Activated T-helper 17 cell treated with anti-CD3 and anti-CD28 coated beads, Interleukin-2, amount 50 U/mL, for 72 hours (primary cell): ENCODE results near the gene ZNF771. TPM values are rescaled to one million over a fixed set of nuclear protein-coding genes. Genes with fewer than 3 reads are reported as not detected.

Experiments used
- ATAC-seq: fragments of 150-1000 bp; cut with Tn5 transposase; replicated peaks from 2 replicates; pipeline ENCODE4 v1.10.0; 2021; ENCODE audit warnings: mild to moderate bottlenecking, moderate library complexity
- H3K27ac Mint-ChIP-seq: one replicate; pipeline ENCODE4 v1.8.0; 2022; ENCODE audit warnings: mixed read lengths
- H3K27me3 Mint-ChIP-seq: one replicate; pipeline ENCODE4 v1.8.0; 2022; ENCODE audit warnings: mixed read lengths
- H3K36me3 Mint-ChIP-seq: one replicate; pipeline ENCODE4 v1.8.0; 2022; ENCODE audit warnings: low read depth, mild to moderate bottlenecking, mixed read lengths
- H3K4me1 Mint-ChIP-seq: one replicate; pipeline ENCODE4 v1.8.0; 2022; ENCODE audit warnings: mixed read lengths
- H3K4me3 Mint-ChIP-seq: one replicate; pipeline ENCODE4 v1.8.0; 2022; ENCODE audit warnings: mild to moderate bottlenecking, mixed read lengths
- H3K9me3 Mint-ChIP-seq: one replicate; pipeline ENCODE4 v1.8.0; 2022; ENCODE audit warnings: mixed read lengths
- total RNA-seq, 2 donors: library from RNA; stranded (reverse); gene quantifications; one replicate each; pipeline ENCODE4 v1.2.3, GENCODE V29; 2022

Gene ZNF771
- total RNA-seq, 2 donors from 2014 or later, result 5.1 to 5.2 TPM

DNA sequence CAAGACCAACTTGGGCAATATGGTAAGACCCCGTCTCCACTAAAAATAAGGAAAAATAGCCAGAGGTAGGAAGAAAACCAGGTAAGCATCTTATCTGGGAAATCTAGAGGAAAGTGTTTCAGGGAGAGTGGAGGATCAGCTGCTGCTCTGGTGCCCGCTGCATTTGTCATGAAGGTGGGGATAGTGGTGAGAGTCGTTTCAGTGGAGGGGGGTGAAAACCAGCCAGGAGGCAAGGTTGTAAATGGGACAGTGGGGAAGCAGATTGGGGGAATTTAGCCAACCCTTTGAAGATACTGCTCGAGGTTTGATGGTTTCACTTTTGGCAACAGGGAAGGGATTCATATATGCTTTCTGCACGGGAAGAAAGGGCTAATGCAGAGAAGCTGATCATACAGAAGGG is 13.6 kb downstream of the ZNF771 start:
- no peaks in the 10 kb centered on the region for H3K27me3 Mint-ChIP-seq
- H3K9me3 Mint-ChIP-seq, result no peaks in the 10 kb centered on the region
- peaks cover 83% of the 10 kb centered on the region for H3K36me3 Mint-ChIP-seq
- H3K4me3 Mint-ChIP-seq, result no peak overlapping the region
- H3K4me1 Mint-ChIP-seq, result peaks cover 22% of the 10 kb centered on the region
- peak overlapping the region; percentile 4 for H3K27ac Mint-ChIP-seq
- no peak for ATAC-seq

DNA sequence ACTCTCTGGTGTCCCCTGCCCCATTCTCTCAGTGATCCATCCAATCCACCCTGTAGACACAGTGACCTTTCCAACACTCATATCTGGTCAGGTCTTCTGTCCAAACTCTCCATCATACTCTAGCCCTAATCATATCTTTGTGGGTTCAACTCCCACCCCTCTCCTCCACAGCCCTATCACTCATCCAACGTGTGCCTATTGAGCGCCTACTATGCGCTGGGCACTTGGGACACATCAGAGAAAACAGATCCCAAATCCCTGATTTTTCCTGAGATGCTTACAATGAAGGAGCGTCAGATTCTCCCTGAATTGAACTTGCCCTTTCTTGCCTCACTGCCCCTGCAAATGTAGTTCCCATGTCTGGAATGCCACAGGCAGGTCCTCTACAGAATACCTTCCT is 20.6 kb downstream of the ZNF771 start:
- Mint-ChIP-seq H3K27me3 (no peaks in the 10 kb centered on the region), H3K36me3 (peaks cover 35% of the 10 kb centered on the region), H3K9me3 (no peaks in the 10 kb centered on the region), H3K27ac (peak overlapping the region; percentile 8), H3K4me3 (no peak overlapping the region), H3K4me1 (peaks cover 11% of the 10 kb centered on the region)
- ATAC-seq, result no peak

DNA sequence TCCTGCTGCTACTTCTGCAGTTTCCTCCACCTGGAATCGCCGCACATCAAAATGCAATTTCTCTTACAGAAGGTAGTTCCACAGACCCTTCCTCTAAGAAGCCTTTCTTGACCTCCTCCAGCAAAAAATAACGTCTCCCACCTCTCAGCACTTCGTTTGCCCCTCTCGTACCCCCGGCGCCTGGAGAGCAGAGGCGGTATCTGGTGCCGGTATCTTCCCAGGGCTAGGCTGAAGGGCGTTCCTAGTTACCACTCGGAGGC is 21.9 kb downstream of the ZNF771 start:
- H3K4me1 Mint-ChIP-seq, result peaks cover 17% of the 10 kb centered on the region
- H3K4me3 Mint-ChIP-seq, result no peak overlapping the region
- H3K27ac Mint-ChIP-seq, result no peak overlapping the region
- H3K27me3 Mint-ChIP-seq, result no peaks in the 10 kb centered on the region
- no peak for ATAC-seq
- no peaks in the 10 kb centered on the region for H3K9me3 Mint-ChIP-seq
- H3K36me3 Mint-ChIP-seq, result peaks cover 22% of the 10 kb centered on the region

DNA sequence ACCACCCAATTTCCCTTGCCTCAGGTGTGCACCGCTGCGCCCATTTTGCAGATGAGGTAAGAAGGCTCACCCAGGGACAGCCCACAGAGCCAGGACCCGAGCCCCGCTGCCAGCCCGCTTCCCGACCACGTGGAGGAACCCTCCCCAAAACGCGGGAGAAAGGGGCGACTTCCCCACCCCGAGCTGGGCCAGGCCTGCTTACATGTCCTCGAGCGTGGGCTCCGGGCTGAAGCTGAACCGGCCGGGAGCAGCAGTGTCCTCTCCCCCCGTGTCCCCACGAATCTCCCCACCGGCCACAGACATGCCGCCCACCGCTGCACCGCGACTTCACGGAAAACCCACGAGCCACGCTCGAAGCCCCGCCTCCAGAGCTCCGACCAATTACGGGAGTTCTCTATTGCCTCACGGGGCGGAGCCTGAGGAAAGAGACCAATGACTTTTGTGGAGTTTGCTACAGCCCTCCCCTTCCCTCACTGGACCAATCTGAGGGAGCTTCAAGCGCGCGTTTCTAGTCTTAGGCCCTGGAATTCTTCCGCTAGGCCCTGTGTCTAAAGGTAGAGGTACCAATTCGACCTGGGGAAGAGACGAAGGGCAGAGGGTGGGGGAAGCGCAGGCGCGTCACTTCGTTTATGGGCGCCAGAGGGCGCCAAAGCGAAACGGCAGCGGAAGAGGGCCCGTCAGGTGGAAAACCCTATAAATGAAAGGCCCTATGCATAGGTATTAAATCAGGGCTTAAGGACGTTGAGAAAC is 22.4 kb downstream of the ZNF771 start, which contains the start of gene DCTPP1:
Gene DCTPP1 (minus strand): TSS at position 353 of the 750 bp plus-strand sequence. CDS start 50 bp downstream, at position 303.
- H3K27me3 Mint-ChIP-seq, result no peaks in the 10 kb centered on the region
- peak; percentile 93 for ATAC-seq
- no peak within 1 kb of the TSS for H3K4me3 Mint-ChIP-seq
- peaks cover 21% of the 10 kb centered on the region for H3K4me1 Mint-ChIP-seq
- H3K9me3 Mint-ChIP-seq, result no peaks in the 10 kb centered on the region
- peaks cover 20% of the 10 kb centered on the region for H3K36me3 Mint-ChIP-seq
- H3K27ac Mint-ChIP-seq, result no peak within 1 kb of the TSS

DNA sequence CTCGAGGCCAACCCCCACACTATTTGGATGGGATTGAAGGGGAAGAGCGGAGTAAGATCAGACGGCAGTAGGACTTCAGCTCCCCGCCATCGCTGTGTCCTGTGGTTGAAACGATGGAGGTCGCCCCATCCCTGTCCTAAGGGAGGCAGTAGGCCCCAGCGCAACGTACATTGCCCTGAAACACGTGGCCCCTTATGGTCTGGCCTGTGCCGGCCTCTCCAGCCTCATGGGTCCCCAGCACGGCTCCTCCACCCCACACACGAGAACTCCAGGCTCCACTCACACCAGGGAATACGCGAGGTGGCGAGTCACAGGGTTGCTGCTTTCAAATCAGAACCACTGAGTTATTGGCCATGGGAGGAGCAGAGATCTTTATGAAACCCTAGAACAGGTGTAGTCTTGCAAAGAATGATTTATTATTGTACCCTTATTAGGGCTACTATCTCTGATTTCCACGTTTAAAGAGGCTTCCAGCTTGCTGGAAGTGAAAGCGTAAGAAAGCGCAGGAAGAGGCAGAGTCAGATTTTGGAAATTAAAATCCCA is 23.1 kb downstream of the ZNF771 start:
- H3K4me3 Mint-ChIP-seq, result no peak overlapping the region
- ATAC-seq, result peak; percentile 31
- no peaks in the 10 kb centered on the region for H3K9me3 Mint-ChIP-seq
- H3K4me1 Mint-ChIP-seq, result peaks cover 23% of the 10 kb centered on the region
- peaks cover 17% of the 10 kb centered on the region for H3K36me3 Mint-ChIP-seq
- H3K27ac Mint-ChIP-seq, result no peak overlapping the region
- no peaks in the 10 kb centered on the region for H3K27me3 Mint-ChIP-seq

DNA sequence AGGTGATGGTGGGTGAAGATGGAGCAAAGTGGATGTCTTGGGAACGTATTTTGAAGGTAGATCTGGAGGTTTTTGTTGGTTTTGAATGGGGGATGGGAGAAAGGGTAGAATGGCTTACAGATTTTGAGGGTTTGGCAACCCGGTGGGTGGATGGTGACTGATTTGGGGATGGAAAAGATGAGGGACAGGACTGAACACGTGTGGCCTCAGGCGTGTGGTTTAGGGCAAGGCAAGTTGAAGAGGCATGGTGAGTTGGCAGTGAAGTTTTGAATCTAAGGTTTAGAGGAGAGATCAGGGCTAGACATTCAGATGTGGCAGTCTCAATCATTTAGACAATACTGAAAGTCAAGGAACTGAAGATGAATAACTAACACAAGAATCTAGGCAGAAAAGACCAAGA is 27.4 kb downstream of the ZNF771 start:
- H3K4me1 Mint-ChIP-seq, result peaks cover 21% of the 10 kb centered on the region
- peaks cover 6% of the 10 kb centered on the region for H3K36me3 Mint-ChIP-seq
- peak overlapping the region; percentile 59 for H3K4me3 Mint-ChIP-seq
- peak overlapping the region; percentile 84 for H3K27ac Mint-ChIP-seq
- ATAC-seq, result peak; percentile 66
- no peaks in the 10 kb centered on the region for H3K9me3 Mint-ChIP-seq
- H3K27me3 Mint-ChIP-seq, result no peaks in the 10 kb centered on the region

DNA sequence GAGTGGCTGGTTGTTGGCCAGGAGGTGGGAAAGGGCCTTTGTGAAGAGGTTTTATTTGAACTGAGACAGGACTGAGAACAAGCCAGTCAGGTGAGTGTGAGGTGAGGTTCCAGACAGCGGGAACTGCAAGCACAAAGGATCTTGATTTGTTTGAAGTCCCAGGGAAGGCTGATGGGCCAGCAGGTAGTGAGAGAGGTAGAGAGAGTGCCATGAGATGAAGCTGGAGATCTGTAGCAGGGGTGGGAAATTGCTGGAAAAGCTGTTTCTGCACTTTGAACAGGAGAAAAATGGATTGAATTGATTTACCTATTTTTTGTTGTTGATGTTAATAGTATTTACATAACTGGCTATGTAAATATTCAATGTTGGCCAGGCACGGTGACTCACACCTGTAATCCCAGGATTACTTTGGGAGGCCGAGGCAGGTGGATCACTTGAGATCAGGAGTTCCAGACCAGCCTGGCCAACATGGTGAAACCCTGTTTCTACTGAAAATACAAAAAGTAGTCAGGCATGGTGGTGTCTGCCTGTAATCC is 30.2 kb downstream of the ZNF771 start:
- ATAC-seq, result no peak
- no peak overlapping the region for H3K27ac Mint-ChIP-seq
- peaks cover 6% of the 10 kb centered on the region for H3K36me3 Mint-ChIP-seq
- peaks cover 21% of the 10 kb centered on the region for H3K4me1 Mint-ChIP-seq
- no peaks in the 10 kb centered on the region for H3K9me3 Mint-ChIP-seq
- H3K4me3 Mint-ChIP-seq, result no peak overlapping the region
- no peaks in the 10 kb centered on the region for H3K27me3 Mint-ChIP-seq

DNA sequence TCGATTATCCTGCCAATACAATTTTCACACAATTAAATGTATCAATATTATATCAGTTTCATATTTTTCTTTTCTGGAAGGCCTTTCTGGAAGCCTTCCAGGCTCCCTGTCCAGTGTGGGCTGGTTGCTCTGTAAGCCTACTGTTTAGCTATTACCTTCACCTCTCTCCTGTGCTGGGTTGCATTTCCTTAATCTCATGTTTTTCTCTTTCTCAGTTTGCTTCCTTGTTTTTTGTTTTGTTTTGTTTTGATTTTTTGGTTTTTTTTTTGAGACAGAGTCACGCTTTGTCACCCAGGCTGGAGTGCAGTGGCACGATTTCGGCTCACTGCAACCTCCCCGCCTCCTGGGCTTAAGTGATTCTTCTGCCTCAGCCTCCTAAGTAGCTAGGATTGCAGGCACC is 31.4 kb downstream of the ZNF771 start:
- Mint-ChIP-seq H3K9me3 (no peaks in the 10 kb centered on the region), H3K27me3 (no peaks in the 10 kb centered on the region), H3K4me3 (no peak overlapping the region), H3K4me1 (peaks cover 29% of the 10 kb centered on the region), H3K36me3 (peaks cover 17% of the 10 kb centered on the region), H3K27ac (no peak overlapping the region)
- ATAC-seq, result no peak

DNA sequence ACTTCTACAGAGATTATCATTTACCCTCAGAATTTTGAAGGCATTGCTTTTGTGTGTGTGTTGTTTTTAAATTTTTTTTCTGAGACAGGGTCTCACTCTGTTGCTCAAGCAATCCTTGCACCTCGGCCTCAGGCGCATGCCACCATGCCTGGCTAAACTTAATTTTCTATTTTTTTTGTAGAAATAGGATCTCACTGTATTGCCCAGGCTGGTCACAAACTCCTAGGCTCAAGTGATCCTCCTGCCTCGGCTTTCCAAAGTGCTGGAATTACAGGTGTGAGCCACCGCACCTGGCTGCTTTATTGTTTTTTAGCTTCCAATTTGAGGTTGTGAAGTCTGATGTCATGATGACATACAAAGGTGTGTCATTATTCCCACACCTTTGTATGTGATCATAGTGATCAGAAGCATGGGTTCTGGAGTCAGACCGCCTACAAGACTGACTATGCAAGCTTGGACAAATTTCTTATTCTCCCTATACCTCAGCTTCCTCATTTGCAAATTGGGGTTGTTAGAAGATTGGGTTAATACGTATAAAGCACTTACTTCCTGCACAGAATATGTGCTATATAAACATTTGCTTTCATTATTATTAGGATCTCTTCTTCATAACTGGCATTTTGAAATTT is 32.4 kb downstream of the ZNF771 start:
- no peak overlapping the region for H3K27ac Mint-ChIP-seq
- H3K36me3 Mint-ChIP-seq, result peaks cover 24% of the 10 kb centered on the region
- no peaks in the 10 kb centered on the region for H3K9me3 Mint-ChIP-seq
- H3K27me3 Mint-ChIP-seq, result no peaks in the 10 kb centered on the region
- H3K4me1 Mint-ChIP-seq, result peaks cover 25% of the 10 kb centered on the region
- ATAC-seq, result no peak
- no peak overlapping the region for H3K4me3 Mint-ChIP-seq

DNA sequence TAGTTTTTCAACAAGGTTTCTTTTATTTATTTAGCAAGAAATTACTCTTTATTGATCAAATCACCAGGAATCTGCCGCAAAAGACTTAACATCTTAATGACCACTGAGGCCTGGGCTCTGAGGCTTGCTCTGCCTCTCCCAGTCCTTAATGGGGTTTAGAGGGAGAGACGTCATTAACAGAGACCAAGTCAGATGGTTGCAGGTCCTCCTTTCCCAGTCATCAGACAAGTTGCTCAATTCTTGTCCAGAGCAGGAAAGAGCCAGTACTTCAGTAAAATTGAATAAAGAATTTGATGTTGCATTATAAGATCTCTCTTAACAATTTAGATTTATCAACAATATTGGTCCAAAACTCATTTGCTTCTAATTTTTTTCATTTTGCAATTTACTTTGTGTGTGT is 36.2 kb downstream of the ZNF771 start:
- no peak for ATAC-seq
- peak overlapping the region; percentile 48 for H3K27ac Mint-ChIP-seq
- H3K36me3 Mint-ChIP-seq, result peaks cover 31% of the 10 kb centered on the region
- H3K9me3 Mint-ChIP-seq, result peaks cover 3% of the 10 kb centered on the region
- H3K4me1 Mint-ChIP-seq, result peaks cover 22% of the 10 kb centered on the region
- peak overlapping the region; percentile 91 for H3K4me3 Mint-ChIP-seq
- H3K27me3 Mint-ChIP-seq, result no peaks in the 10 kb centered on the region

DNA sequence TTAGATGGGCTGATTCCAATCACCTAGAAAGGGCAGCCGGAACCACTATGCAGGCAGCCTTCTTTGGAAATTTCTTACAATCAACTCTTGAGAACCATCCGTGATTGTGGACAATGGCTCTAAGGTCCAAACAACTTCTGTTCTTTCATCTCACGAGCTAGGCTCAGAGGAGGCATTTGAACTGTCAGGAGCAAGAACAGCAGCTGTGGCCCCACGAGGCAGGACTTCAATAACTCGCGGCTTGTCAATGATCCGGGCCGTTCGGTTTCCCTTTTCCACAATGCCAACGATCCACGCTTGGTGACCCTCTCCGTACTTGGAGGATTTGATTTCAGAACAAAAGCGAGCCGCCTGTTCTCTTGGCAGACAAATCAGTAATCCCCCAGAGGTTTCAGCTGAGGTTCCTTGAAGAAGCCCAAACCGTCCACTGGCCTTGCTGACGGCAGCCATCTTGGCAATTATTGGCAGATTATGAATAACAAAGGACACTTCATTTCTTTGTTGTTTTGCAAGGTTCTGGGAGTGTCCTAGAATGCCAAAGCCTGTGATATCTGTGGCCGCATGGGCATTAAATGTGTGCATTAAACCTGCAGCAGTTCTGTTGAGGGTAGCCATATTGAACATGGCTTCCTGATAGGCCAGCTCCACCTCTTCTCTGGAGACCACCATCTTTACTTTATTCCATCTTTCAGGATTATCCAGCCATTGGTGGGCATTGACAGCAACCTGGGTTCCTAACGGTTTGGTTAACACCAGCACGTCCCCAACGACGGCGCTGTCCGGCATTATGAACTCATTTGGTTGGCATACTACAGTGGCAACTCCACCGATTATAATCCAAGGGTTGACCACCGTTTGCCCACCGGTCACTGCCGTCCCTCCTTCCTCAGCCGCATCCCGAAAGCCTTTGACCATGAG is 37.1 kb downstream of the ZNF771 start:
- H3K27ac Mint-ChIP-seq, result peak overlapping the region; percentile 63
- peak overlapping the region; percentile 91 for H3K4me3 Mint-ChIP-seq
- no peaks in the 10 kb centered on the region for H3K27me3 Mint-ChIP-seq
- H3K9me3 Mint-ChIP-seq, result peaks cover 3% of the 10 kb centered on the region
- peaks cover 31% of the 10 kb centered on the region for H3K36me3 Mint-ChIP-seq
- peaks cover 22% of the 10 kb centered on the region for H3K4me1 Mint-ChIP-seq
- no peak for ATAC-seq

DNA sequence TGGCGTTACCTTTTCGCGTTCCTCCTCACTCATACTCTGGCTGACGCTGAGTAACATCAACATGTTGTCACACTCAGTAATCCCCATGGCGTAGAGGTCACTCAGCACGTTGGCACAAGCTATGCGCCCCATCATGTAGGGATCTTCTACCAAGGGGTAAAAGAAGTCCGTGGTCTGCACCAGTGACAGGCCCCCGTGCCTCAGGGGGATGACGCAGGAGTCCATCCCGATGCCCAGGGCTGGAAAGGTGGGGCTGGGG is 37.7 kb downstream of the ZNF771 start:
- peaks cover 31% of the 10 kb centered on the region for H3K36me3 Mint-ChIP-seq
- H3K27me3 Mint-ChIP-seq, result no peaks in the 10 kb centered on the region
- peaks cover 22% of the 10 kb centered on the region for H3K4me1 Mint-ChIP-seq
- peak overlapping the region; percentile 63 for H3K27ac Mint-ChIP-seq
- no peak for ATAC-seq
- peaks cover 3% of the 10 kb centered on the region for H3K9me3 Mint-ChIP-seq
- H3K4me3 Mint-ChIP-seq, result peak overlapping the region; percentile 91

DNA sequence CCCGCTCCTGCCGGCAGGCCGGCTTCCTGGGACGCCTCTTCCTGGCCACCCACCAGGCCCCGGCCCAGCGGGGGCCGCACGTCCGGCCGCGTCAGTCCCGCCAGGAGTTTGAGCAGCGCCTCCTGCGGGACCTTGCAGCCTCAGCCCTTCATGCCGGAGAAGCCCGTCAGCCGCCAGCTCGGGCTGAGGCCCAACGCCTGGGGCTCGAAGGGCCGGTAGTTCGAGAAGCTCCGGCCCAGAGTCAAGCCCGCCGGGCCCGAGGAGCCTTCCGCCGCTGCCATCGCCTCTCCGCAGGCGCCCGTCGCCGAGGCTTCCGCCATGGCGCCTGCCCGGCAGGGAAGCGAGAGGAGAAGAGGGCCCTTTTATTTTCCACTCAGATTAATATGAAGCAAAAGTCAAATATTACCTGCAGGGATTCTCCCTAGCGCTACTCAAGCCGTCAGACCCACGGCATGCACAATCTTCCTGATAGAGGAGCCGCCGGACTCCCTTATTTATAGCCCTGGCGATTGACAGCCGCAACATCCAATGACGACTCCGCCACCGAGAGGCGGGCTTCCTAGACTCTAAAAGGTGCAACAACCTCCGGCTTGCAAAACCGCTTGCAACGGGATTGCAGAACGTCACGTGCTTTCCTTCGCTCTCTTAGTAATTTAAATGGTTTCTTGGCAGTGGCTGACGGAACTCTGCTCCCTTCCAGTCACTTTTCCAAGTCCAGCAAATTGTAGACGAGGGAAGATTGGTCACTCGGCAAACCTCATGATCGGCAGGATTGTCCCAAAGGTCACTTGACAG is 38.2 kb downstream of the ZNF771 start, which contains the start of gene SEPHS2:
Gene SEPHS2 (minus strand): TSS at position 467 of the 795 bp plus-strand sequence. CDS start 147 bp downstream, at position 320.
- peaks cover 26% of the 10 kb centered on the region for H3K4me1 Mint-ChIP-seq
- H3K27me3 Mint-ChIP-seq, result no peaks in the 10 kb centered on the region
- peak within 1 kb of the TSS; percentile 90 for H3K27ac Mint-ChIP-seq
- peaks cover 31% of the 10 kb centered on the region for H3K36me3 Mint-ChIP-seq
- ATAC-seq, result peak; percentile 97
- H3K9me3 Mint-ChIP-seq, result peaks cover 3% of the 10 kb centered on the region
- H3K4me3 Mint-ChIP-seq, result peak within 1 kb of the TSS; percentile 91

DNA sequence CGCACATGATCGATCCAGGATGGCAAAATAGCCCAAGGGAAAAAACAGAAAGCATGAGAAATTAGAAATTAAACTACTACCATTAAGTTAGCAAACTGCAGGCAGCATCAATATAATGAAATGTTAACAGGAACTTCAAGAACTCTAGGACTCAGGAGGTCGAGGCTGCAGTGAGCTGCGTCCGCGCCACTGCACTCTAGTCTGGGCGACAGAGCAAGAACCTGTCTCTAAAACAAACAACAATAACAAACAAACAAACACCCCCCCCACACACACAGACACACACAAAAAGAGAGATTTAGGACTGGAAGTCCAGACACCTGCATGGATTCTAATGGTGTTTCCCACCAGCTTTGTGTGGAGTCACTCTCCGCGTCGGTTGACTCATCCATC is 38.8 kb downstream of the ZNF771 start:
- Mint-ChIP-seq H3K27ac (peak overlapping the region; percentile 90), H3K4me1 (peaks cover 28% of the 10 kb centered on the region)

More for the DNA sequence above, 38.8 kb downstream of the ZNF771 start:
- peaks cover 3% of the 10 kb centered on the region for H3K9me3 Mint-ChIP-seq
- no peak for ATAC-seq
- peak overlapping the region; percentile 91 for H3K4me3 Mint-ChIP-seq
- peaks cover 31% of the 10 kb centered on the region for H3K36me3 Mint-ChIP-seq
- H3K27me3 Mint-ChIP-seq, result no peaks in the 10 kb centered on the region
